SKM-1 (cell line): ENCODE results near the gene GFOD1.

Experiments
- DNase-seq: peaks from one replicate; lab custom pipeline; 2025; ENCODE audit not compliant: unreplicated experiment; lab: John Stamatoyannopoulos, UW

GFOD1 gene

GRCh38 chr6:13486679-13487121, 700 bp downstream of the GFOD1 start:
- DNase-seq, result no peak

GRCh38 chr6:13485923-13486562, 1.4 kb downstream of the GFOD1 start:
- DNase-seq, result peak; percentile 28

- no peak for DNase-seq
These were observed 2.1 kb downstream of the GFOD1 start for GRCh38 chr6:13485303-13485702.

GRCh38 chr6:13484827-13485226, 2.6 kb downstream of the GFOD1 start:
- DNase-seq, result no peak

- DNase-seq, result no peak
These were observed 3.2 kb downstream of the GFOD1 start for GRCh38 chr6:13484138-13484708.

GRCh38 chr6:13480631-13481501, 6.5 kb downstream of the GFOD1 start:
- DNase-seq, result no peak

- no peak for DNase-seq
These were observed 7.4 kb downstream of the GFOD1 start for GRCh38 chr6:13479971-13480434.

GRCh38 chr6:13479206-13479800, 8.1 kb downstream of the GFOD1 start:
- no peak for DNase-seq

GRCh38 chr6:13478525-13478966, 8.9 kb downstream of the GFOD1 start:
- no peak for DNase-seq

GRCh38 chr6:13474787-13475186, 12.6 kb downstream of the GFOD1 start:
- no peak for DNase-seq

GRCh38 chr6:13474360-13474759, 13.0 kb downstream of the GFOD1 start:
- DNase-seq, result no peak

- no peak for DNase-seq
These were observed 13.6 kb downstream of the GFOD1 start for GRCh38 chr6:13473768-13474165.

GRCh38 chr6:13472976-13473767, 14.2 kb downstream of the GFOD1 start:
- DNase-seq, result no peak

- no peak for DNase-seq
These were observed 15.3 kb downstream of the GFOD1 start for GRCh38 chr6:13472099-13472498.

GRCh38 chr6:13471184-13471583, 16.2 kb downstream of the GFOD1 start:
- DNase-seq, result no peak

- DNase-seq, result no peak
These were observed 16.9 kb downstream of the GFOD1 start for GRCh38 chr6:13470238-13471140.

GRCh38 chr6:13469693-13470092, 17.7 kb downstream of the GFOD1 start:
- no peak for DNase-seq

- no peak for DNase-seq
These were observed 18.6 kb downstream of the GFOD1 start for GRCh38 chr6:13468839-13469238.

- no peak for DNase-seq
These were observed 20.2 kb downstream of the GFOD1 start for GRCh38 chr6:13467216-13467600.
